Epithelial cell of umbilical artery (primary cell): ENCODE results near the gene ANP32E. TPM values are rescaled to one million over a fixed set of nuclear protein-coding genes. Genes with fewer than 3 reads are reported as not detected.

Source experiments
- total RNA-seq: library from RNA; depleted of rRNA; stranded (reverse); fragments of >200 nt; gene quantifications from 2 replicates; pipeline ENCODE4 v1.2.3, GENCODE V29; 2014

The ANP32E gene
- total RNA-seq: 33.8 and 41.5 TPM in 2 replicates

DNA sequence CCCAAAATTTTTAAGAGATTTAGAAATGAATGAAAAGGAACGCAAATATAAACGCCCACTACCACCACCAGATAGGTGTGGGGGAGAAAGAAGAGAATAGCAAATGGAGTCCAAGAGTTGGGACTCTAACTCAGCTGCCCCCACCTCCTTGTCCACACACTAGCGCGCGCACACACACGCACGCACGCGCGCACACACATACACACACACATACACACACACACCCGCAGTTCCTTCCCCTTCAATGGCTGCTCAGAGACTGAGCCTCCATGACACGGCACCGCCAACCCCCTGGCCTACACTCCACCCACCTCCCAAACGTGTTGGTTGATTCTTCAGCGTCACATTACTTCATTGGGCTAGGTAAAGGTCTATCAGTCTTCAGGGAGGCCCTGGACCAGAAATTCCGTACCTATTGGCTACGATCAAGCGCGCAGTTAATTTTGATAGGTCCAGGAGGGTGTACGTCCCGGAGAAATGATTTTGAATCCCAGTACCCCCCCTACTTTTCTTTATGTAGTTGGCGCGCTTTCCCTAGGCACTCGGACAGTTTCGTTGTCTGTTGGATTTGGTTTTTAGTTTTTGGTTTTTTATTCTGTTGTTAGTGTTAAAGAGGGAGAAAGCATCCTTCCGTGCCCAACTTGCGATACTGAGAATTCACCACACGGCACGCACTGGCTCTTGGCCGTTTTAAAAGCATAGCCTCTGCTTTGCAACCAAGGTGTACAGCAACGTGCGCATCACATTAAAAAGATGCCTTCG lies at the start of gene ANP32E:
TSS of gene ANP32E (minus strand) at position 261 of the 762 bp plus-strand sequence. CDS start 326 bp downstream, outside the sequence.

DNA sequence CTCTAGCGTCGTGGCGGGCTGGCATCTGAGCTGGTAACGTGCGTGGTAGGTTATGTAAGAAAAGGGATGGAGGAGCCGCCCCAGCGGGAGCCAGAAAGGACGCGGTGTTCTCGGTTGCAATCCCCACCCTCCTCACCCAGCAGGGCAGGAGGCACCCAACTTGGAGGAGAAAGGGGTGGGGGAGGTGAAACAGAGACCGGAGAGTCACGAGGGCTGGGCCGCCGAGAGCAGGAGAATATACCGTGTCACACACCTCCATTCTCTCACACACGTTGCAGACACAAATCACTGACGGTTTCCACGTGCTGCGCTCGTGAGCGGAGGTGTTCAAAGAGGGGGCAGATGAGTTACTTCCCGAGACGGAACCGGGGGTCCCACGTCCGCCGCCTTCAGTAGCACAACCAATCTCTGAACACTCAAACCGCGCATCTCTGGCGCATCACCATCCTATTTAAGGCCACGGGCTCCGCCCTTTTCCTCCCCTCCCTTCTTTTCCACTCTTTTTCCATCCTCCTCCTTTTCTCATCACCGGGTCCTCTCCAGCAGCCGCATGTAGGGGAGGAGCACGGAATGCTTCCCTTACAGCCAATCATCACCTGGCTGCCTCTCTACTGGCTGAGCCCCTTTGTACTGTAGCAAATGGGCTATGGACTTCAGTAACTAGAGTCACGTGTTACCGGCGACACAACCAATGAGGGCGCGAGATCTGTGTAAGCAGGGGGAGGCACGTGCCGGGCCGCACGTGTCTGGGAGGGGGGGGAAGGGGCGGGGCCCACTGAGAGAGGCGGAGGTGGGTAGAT lies 46.0 kb upstream of the ANP32E start, which contains the start of gene CIART:
TSS of gene CIART (plus strand) at position 797 of the 800 bp plus-strand sequence. CDS start 714 bp downstream, outside the sequence.

DNA sequence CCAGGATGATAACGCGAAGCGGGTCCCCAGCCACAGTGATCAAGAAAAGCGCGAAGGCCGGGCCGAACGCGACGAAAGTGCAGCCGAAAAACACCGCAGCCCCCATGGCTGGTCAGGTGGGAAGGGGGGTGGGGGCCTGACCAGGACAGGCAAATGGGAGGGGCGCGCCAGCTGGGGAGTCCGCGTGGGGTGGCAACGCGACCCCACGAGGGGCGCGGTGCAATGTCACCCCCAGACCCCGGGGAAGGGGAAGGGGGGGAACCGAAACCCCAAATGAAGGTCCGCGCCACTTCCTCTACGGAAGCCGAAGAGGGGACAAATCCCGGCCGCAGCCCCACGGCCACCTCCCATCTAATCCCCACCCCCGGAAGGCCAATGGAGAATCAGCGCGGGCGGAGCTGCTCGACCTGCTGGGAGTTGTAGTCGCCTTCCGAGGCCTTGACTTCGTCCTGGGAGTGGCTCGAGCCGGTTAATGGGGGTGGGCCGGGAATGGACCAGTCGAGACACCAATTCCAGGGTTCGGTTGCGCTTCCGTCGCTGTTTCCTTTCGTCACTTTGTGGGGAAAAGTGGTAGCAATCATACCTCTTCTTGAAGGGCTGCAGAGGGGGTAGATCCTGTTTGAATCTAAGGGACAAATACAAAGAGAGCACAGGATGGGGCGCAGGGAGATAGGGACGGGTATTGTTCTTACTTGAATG lies 32.9 kb upstream of the ANP32E start, which contains the start of gene APH1A:
TSS of gene APH1A (minus strand) at position 312 of the 699 bp plus-strand sequence. CDS start at position 106, 206 bp downstream.

DNA sequence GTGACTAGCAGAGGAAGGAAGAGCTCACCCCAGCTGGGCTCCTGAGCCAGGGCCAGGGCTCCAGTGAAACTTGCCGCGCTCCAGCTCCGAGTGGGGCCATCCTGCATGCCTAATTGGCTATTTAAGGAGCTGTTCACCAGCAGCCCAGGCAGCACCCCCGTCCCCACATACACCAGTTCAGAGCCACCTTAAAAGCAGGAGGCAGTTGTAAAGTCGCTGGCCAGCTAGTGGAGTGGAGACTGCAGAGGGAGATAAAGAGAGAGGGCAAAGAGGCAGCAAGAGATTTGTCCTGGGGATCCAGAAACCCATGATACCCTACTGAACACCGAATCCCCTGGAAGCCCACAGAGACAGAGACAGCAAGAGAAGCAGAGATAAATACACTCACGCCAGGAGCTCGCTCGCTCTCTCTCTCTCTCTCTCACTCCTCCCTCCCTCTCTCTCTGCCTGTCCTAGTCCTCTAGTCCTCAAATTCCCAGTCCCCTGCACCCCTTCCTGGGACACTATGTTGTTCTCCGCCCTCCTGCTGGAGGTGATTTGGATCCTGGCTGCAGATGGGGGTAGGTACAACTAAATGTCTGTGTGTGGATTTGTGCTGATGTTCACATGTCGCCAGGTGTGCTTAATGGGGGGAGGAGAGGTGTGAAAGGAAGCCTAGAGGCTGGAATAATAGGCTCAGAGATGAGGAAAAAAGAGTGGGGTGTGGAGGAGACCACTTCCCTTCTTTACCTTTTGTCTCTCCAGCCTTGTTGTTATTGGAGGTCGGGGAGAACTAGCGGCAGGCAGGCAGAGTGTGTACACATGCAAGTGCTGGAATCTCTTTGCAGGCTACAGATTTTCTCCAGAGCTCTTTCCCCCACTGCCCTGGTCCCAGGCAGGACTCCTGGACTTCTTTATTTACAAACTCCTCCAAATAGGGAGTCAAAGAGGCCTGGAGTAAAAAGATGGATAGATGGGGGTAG lies 22.0 kb upstream of the ANP32E start, which contains the start of gene CA14:
TSS of gene CA14 (plus strand) at position 151 of the 962 bp plus-strand sequence. CDS start at position 506, 355 bp downstream.

Other genes starting within 250 kb of the ANP32E start
- 9.7 and 14.0 TPM in 2 replicates for gene OTUD7B, start 225.4 kb downstream of the ANP32E start, total RNA-seq
- 23.1 and 32.5 TPM in 2 replicates for gene VPS45, start 168.3 kb downstream of the ANP32E start, total RNA-seq
- gene PLEKHO1, start 86.2 kb downstream of the ANP32E start, total RNA-seq: 48.4 and 50.2 TPM in 2 replicates
- not detected in 2 replicates for gene CA14, start 21.7 kb upstream of the ANP32E start, total RNA-seq
- 109 and 134 TPM in 2 replicates for gene APH1A, start 32.9 kb upstream of the ANP32E start, total RNA-seq
- 41.2 and 74.7 TPM in 2 replicates for gene C1orf54, start 36.7 kb upstream of the ANP32E start, total RNA-seq
- 0.61 and 0.65 TPM in 2 replicates for gene CIART, start 46.4 kb upstream of the ANP32E start, total RNA-seq
- 52.0 and 80.7 TPM in 2 replicates for gene MRPS21, start 57.7 kb upstream of the ANP32E start, total RNA-seq
- 34.8 and 52.0 TPM in 2 replicates for gene PRPF3, start 85.4 kb upstream of the ANP32E start, total RNA-seq
- 5.2 and 7.4 TPM in 2 replicates for gene RPRD2, start 128.0 kb upstream of the ANP32E start, total RNA-seq